ENCODE results near the gene RAB3GAP2. TPM values are rescaled to one million over a fixed set of nuclear protein-coding genes. Genes with fewer than 3 reads are reported as not detected.
"Not testable (repeated sequence)": the region's sequence is repeated elsewhere in the genome, so short reads cannot be mapped to it uniquely, and the experiment has no call there.

The RAB3GAP2 gene
- total RNA-seq, 2 experiments from 2014 or later: 47.8 to 50.1 TPM

GRCh38 chr1:220248715-220249265 lies 23.5 kb downstream of the RAB3GAP2 start:
- H3K4me3 Mint-ChIP-seq, H3K27ac Mint-ChIP-seq, POLR2A ChIA-PET, H3K27me3 Mint-ChIP-seq, DNase-seq, CTCF ChIA-PET, H3K4me1 Mint-ChIP-seq: not testable (repeated sequence)
- peaks cover 77% of the 10 kb centered on the region for H3K36me3 Mint-ChIP-seq (ENCODE audit: low read depth)
- H3K9me3 Mint-ChIP-seq: peaks cover 51% of the 10 kb centered on the region

GRCh38 chr1:220245900-220246299 lies 26.4 kb downstream of the RAB3GAP2 start:
- H3K4me3 Mint-ChIP-seq, H3K4me1 Mint-ChIP-seq, H3K27ac Mint-ChIP-seq, H3K27me3 Mint-ChIP-seq, CTCF ChIA-PET, POLR2A ChIA-PET, DNase-seq: not testable (repeated sequence)
- H3K9me3 Mint-ChIP-seq: peaks cover 47% of the 10 kb centered on the region
- H3K36me3 Mint-ChIP-seq (ENCODE audit: low read depth): peaks cover 60% of the 10 kb centered on the region

- POLR2A ChIA-PET: no interaction called here
- Mint-ChIP-seq H3K36me3 (ENCODE audit: low read depth) (peaks cover 44% of the 10 kb centered on the region), H3K4me3 (no peak overlapping the region), H3K4me1 (peaks cover 3% of the 10 kb centered on the region), H3K27me3 (no peaks in the 10 kb centered on the region), H3K27ac (no peak overlapping the region), H3K9me3 (peaks cover 30% of the 10 kb centered on the region)
- no peak for DNase-seq
- CTCF ChIA-PET: no interaction called here
Observed at GRCh38 chr1:220243947-220244346, 28.3 kb downstream of the RAB3GAP2 start.

- DNase-seq: no peak
- H3K27ac Mint-ChIP-seq: no peak overlapping the region
- H3K27me3 Mint-ChIP-seq: no peaks in the 10 kb centered on the region
- H3K9me3 Mint-ChIP-seq: peaks cover 14% of the 10 kb centered on the region
- POLR2A ChIA-PET: no interaction called here
- CTCF ChIA-PET: interaction anchor here (0.9 kb wide), 1 partner anchor 55 kb away, joined by 3 read pairs; no protein-coding TSS in a partner anchor
- H3K4me3 Mint-ChIP-seq: no peak overlapping the region
- H3K36me3 Mint-ChIP-seq (ENCODE audit: low read depth): peaks cover 34% of the 10 kb centered on the region
- peaks cover 3% of the 10 kb centered on the region for H3K4me1 Mint-ChIP-seq
Observed at GRCh38 chr1:220241072-220241663, 31.1 kb downstream of the RAB3GAP2 start.

- peaks cover 26% of the 10 kb centered on the region for H3K36me3 Mint-ChIP-seq (ENCODE audit: low read depth)
- H3K27me3 Mint-ChIP-seq: no peaks in the 10 kb centered on the region
- DNase-seq: no peak
- H3K4me3 Mint-ChIP-seq: no peak overlapping the region
- peaks cover 12% of the 10 kb centered on the region for H3K9me3 Mint-ChIP-seq
- POLR2A ChIA-PET: no interaction called here
- H3K27ac Mint-ChIP-seq: no peak overlapping the region
- CTCF ChIA-PET: no interaction called here
- H3K4me1 Mint-ChIP-seq: peaks cover 3% of the 10 kb centered on the region
Observed at GRCh38 chr1:220239966-220240365, 32.3 kb downstream of the RAB3GAP2 start.

GRCh38 chr1:220239213-220239612 lies 33.0 kb downstream of the RAB3GAP2 start:
- H3K27ac Mint-ChIP-seq: no peak overlapping the region
- no peak for DNase-seq
- ChIA-PET POLR2A (no interaction called here), CTCF (no interaction called here)
- H3K4me3 Mint-ChIP-seq: no peak overlapping the region
- peaks cover 19% of the 10 kb centered on the region for H3K36me3 Mint-ChIP-seq (ENCODE audit: low read depth)
- H3K4me1 Mint-ChIP-seq: peaks cover 3% of the 10 kb centered on the region
- peaks cover 6% of the 10 kb centered on the region for H3K9me3 Mint-ChIP-seq
- H3K27me3 Mint-ChIP-seq: no peaks in the 10 kb centered on the region

GRCh38 chr1:220236278-220236677 lies 36.0 kb downstream of the RAB3GAP2 start:
- CTCF ChIA-PET: interaction anchor here (1.2 to 1.3 kb wide), 2 partner anchors 10 to 18 kb away, joined by 3 to 4 read pairs; no protein-coding TSS in a partner anchor

GRCh38 chr1:220235462-220235861 lies 36.8 kb downstream of the RAB3GAP2 start:
- no peak overlapping the region for H3K4me3 Mint-ChIP-seq

More at GRCh38 chr1:220236278-220236677, 36.0 kb downstream of the RAB3GAP2 start:
- H3K4me1 Mint-ChIP-seq, H3K9me3 Mint-ChIP-seq, DNase-seq, H3K27ac Mint-ChIP-seq, H3K4me3 Mint-ChIP-seq, H3K27me3 Mint-ChIP-seq, POLR2A ChIA-PET: not testable (repeated sequence)
- peaks cover 19% of the 10 kb centered on the region for H3K36me3 Mint-ChIP-seq (ENCODE audit: low read depth)

GRCh38 chr1:220233927-220234326 lies 38.3 kb downstream of the RAB3GAP2 start:
- H3K27me3 Mint-ChIP-seq: no peaks in the 10 kb centered on the region
- no peak overlapping the region for H3K27ac Mint-ChIP-seq
- CTCF ChIA-PET: no interaction called here
- no peak overlapping the region for H3K4me3 Mint-ChIP-seq
- no peaks in the 10 kb centered on the region for H3K9me3 Mint-ChIP-seq
- DNase-seq: no peak
- POLR2A ChIA-PET: no interaction called here
- peaks cover 29% of the 10 kb centered on the region for H3K36me3 Mint-ChIP-seq (ENCODE audit: low read depth)
- peaks cover 2% of the 10 kb centered on the region for H3K4me1 Mint-ChIP-seq

More at GRCh38 chr1:220235462-220235861, 36.8 kb downstream of the RAB3GAP2 start:
- POLR2A ChIA-PET: no interaction called here
- CTCF ChIA-PET: interaction anchor here (0.6 kb wide), 1 partner anchor 225 kb away, joined by 4 read pairs; no protein-coding TSS in a partner anchor
- no peaks in the 10 kb centered on the region for H3K9me3 Mint-ChIP-seq
- H3K4me1 Mint-ChIP-seq: no peaks in the 10 kb centered on the region
- no peak overlapping the region for H3K27ac Mint-ChIP-seq
- peaks cover 24% of the 10 kb centered on the region for H3K36me3 Mint-ChIP-seq (ENCODE audit: low read depth)
- H3K27me3 Mint-ChIP-seq: no peaks in the 10 kb centered on the region
- DNase-seq: no peak

- ChIA-PET CTCF (interaction anchor here (0.6 to 5.1 kb wide), 2 partner anchors 12 to 94 kb away, joined by 3 to 24 read pairs; no protein-coding TSS in a partner anchor), POLR2A (no interaction called here)
- Mint-ChIP-seq H3K9me3 (no peaks in the 10 kb centered on the region), H3K36me3 (ENCODE audit: low read depth) (peaks cover 48% of the 10 kb centered on the region), H3K4me1 (peaks cover 2% of the 10 kb centered on the region), H3K4me3 (no peak overlapping the region), H3K27ac (no peak overlapping the region), H3K27me3 (no peaks in the 10 kb centered on the region)
- DNase-seq: no peak
Observed at GRCh38 chr1:220229771-220230170, 42.5 kb downstream of the RAB3GAP2 start.

GRCh38 chr1:220227393-220227792 lies 44.9 kb downstream of the RAB3GAP2 start:
- H3K27ac Mint-ChIP-seq: no peak overlapping the region
- no peaks in the 10 kb centered on the region for H3K9me3 Mint-ChIP-seq
- ChIA-PET POLR2A (no interaction called here), CTCF (interaction anchor here (5.1 kb wide), 1 partner anchor 9 kb away, joined by 24 read pairs; no protein-coding TSS in a partner anchor)
- H3K27me3 Mint-ChIP-seq: no peaks in the 10 kb centered on the region
- peaks cover 4% of the 10 kb centered on the region for H3K4me1 Mint-ChIP-seq
- no peak overlapping the region for H3K4me3 Mint-ChIP-seq
- no peak for DNase-seq
- peaks cover 47% of the 10 kb centered on the region for H3K36me3 Mint-ChIP-seq (ENCODE audit: low read depth)

GRCh38 chr1:220226752-220227151 lies 45.5 kb downstream of the RAB3GAP2 start:
- Mint-ChIP-seq H3K4me1 (peaks cover 4% of the 10 kb centered on the region), H3K9me3 (no peaks in the 10 kb centered on the region), H3K4me3 (no peak overlapping the region), H3K27me3 (no peaks in the 10 kb centered on the region), H3K36me3 (ENCODE audit: low read depth) (peaks cover 43% of the 10 kb centered on the region), H3K27ac (no peak overlapping the region)
- ChIA-PET CTCF (interaction anchor here (1.0 to 5.1 kb wide), 2 partner anchors 9 to 10 kb away, joined by 4 to 24 read pairs; no protein-coding TSS in a partner anchor), POLR2A (no interaction called here)
- DNase-seq: no peak

- Mint-ChIP-seq H3K4me1 (peaks cover 4% of the 10 kb centered on the region), H3K4me3 (no peak overlapping the region), H3K27me3 (no peaks in the 10 kb centered on the region), H3K9me3 (no peaks in the 10 kb centered on the region), H3K27ac (no peak overlapping the region), H3K36me3 (ENCODE audit: low read depth) (peaks cover 39% of the 10 kb centered on the region)
- DNase-seq: no peak
- ChIA-PET POLR2A (no interaction called here), CTCF (interaction anchor here (0.7 to 5.1 kb wide), 3 partner anchors 8 to 73 kb away, joined by 3 to 24 read pairs (median 4); no protein-coding TSS in a partner anchor)
Observed at GRCh38 chr1:220225957-220226356, 46.3 kb downstream of the RAB3GAP2 start.

Data from activated CD4-positive, alpha-beta memory T cell treated with anti-CD3 and anti-CD28 coated beads, Interleukin-2, amount 10 ng/mL, durations not matched to agents 7 days and 5 days (primary cell).